ENCODE results near the gene MAGEA2.
"Not testable (repeated sequence)": the region's sequence is repeated elsewhere in the genome, so short reads cannot be mapped to it uniquely, and the experiment has no call there.

MAGEA2 gene, protein sequence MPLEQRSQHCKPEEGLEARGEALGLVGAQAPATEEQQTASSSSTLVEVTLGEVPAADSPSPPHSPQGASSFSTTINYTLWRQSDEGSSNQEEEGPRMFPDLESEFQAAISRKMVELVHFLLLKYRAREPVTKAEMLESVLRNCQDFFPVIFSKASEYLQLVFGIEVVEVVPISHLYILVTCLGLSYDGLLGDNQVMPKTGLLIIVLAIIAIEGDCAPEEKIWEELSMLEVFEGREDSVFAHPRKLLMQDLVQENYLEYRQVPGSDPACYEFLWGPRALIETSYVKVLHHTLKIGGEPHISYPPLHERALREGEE

DNA sequence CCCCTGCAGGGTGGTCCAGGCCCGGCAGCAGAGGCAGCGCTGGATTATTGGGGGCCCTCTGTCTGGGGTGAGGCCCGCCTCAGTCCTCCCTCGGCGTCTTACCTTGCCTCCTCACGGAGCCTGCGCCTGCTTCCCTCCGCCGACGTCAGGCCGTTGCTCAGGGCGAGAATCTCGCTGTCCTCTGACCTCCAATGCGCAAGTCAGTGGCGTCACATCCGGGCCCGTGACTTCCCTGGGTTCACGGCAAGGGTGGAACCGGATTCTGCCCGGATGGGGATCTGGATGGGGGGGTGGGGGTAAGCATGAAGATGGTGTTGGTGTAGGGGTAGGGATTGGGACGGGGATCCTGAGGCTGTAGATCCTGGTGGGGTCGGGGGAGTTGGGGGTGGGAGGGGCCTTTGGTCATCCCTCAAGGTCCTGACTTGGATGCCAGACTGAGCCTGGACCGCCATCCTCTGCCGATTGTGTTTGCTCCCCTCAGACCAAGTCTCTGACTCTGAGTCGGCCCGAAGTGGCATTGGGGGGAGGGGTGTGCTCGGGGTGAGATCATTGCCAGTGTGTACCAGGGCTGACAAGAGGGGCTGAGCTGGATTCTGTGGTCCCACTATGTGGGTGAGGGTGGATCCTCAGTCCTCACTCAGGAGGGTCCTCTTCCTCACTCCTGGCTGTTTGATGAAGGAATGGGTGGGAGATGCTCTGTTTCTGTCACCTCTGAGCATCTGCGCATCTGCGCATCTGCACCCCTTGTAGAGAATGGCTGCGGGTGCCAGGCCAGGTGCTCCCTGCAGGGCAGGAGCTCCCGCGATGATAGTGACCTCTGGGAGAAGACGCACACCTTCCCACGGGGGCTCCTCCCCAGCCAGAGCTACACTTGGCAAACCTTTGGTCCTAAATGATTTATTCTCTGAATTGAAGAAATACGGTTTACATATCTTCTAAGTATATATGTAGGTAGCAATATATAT is at the start of gene MAGEA2:
Gene MAGEA2 (minus strand): TSS at position 157 of the 965 bp plus-strand sequence. CDS start 2,479 bp downstream, outside the sequence.
- not testable (repeated sequence) for H3K27ac ChIP-seq

GRCh38 chrX:152798945-152799344 is 45.3 kb upstream of the MAGEA2 start:
- H3K27ac ChIP-seq: no peak overlapping the region
- no peak for TF ChIP-seq CTCF (conservative IDR thresholded peaks at IDR 0.05)

- not testable (repeated sequence) for H3K27ac ChIP-seq
Measured at GRCh38 chrX:152787062-152787461, 33.4 kb upstream of the MAGEA2 start.

DNA sequence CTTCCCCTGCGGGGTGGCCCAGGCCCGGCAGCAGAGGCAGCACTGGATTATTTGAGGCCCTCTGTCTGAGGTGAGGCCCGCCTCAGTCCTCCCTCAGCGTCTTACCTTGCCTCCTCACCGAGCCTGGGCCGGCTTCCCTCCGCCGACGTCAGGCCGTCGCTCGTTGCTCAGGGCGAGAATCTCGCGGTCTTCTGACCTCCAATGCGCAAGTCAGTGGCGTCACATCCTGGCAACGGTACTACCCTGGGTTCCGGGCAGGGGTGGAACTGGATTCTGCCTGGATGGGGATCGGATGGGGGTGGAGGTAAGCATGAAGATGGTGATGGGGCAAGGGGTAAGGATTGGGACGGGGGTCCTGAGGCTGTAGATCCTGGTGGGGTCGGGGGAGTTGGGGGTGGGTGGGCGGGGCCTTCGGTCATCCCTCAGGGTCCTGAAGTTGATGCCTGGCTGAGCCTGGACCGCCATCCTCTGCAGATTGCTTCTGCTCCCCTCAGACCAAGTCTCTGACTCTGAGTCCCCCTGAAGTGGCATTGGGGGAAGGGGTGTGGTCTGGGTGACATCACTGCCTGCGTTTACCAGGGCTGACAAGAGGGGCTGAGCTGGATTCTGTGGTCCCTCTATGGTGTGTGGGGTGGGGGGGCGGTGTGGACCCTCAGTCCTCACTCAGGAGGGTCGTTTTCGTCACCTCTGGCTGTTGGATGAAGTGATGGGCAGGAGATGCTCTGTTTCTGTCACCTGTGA is 16.1 kb upstream of the MAGEA2 start, which contains the start of gene MAGEA6:
Gene MAGEA6 (minus strand): TSS at position 141 of the 741 bp plus-strand sequence. CDS start 2,039 bp downstream, outside the sequence.
- not testable (repeated sequence) for H3K27ac ChIP-seq

GRCh38 chrX:152766562-152766961 is 12.9 kb upstream of the MAGEA2 start:
- not testable (repeated sequence) for H3K27ac ChIP-seq

- H3K27ac ChIP-seq: not testable (repeated sequence)
Measured at GRCh38 chrX:152761582-152761981, 7.9 kb upstream of the MAGEA2 start.

- H3K27ac ChIP-seq: not testable (repeated sequence)
Measured at GRCh38 chrX:152759544-152759943, 5.9 kb upstream of the MAGEA2 start.

DNA sequence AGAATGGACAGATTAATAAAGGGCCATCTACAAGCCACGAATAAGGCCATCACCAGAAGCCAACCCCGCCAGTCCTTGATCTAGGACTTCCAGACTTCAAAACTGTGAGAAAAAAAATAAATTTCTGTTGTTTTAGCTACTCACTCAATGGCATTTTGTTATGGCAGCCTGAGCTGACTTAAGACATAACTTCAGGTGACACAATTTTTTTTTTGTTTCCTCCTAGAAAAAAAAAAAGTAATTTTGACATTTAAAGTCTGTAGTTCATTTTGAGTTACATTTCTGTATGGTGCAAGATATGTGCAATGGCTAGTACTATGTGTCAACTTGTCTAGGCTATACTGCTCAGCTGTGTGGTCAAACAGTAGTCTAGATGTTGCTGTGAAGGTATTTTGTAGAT is 5.3 kb upstream of the MAGEA2 start, which contains the start of gene CSAG3:
Gene CSAG3 (plus strand): TSS at position 301 of the 400 bp plus-strand sequence.
- H3K27ac ChIP-seq: not testable (repeated sequence)

GRCh38 chrX:152754871-152755270 is 1.2 kb upstream of the MAGEA2 start:
- not testable (repeated sequence) for H3K27ac ChIP-seq

GRCh38 chrX:152738560-152738959 is 15.1 kb downstream of the MAGEA2 start:
- TF ChIP-seq CTCF (conservative IDR thresholded peaks at IDR 0.05) (no peak), ZFX (IDR thresholded peaks at IDR 0.05) (no peak)

DNA sequence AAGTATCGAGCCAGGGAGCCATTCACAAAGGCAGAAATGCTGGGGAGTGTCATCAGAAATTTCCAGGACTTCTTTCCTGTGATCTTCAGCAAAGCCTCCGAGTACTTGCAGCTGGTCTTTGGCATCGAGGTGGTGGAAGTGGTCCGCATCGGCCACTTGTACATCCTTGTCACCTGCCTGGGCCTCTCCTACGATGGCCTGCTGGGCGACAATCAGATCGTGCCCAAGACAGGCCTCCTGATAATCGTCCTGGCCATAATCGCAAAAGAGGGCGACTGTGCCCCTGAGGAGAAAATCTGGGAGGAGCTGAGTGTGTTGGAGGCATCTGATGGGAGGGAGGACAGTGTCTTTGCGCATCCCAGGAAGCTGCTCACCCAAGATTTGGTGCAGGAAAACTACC is 17.1 kb downstream of the MAGEA2 start:
- not testable (repeated sequence) for H3K27ac ChIP-seq

More at GRCh38 chrX:152738560-152738959, 15.1 kb downstream of the MAGEA2 start:
- no peak overlapping the region for H3K27ac ChIP-seq

- TF ChIP-seq CTCF (conservative IDR thresholded peaks at IDR 0.05): no peak
- no peak for TF ChIP-seq ZFX (IDR thresholded peaks at IDR 0.05)
Measured at GRCh38 chrX:152735860-152736511, 17.7 kb downstream of the MAGEA2 start.

More at GRCh38 chrX:152735860-152736511, 17.7 kb downstream of the MAGEA2 start:
- no peak overlapping the region for H3K27ac ChIP-seq

Data from C4-2B (cell line).